K562 (cell line): ENCODE data around the gene NAA38. TPM values are rescaled to one million over a fixed set of nuclear protein-coding genes. Genes with fewer than 3 reads are reported as not detected.

ENCODE experiments used
- C11orf30 ChIP-seq: fragments of 450-650 bp; IDR thresholded peaks from 2 replicates; pipeline ENCODE4 v1.6.1; 2016; ENCODE audit warnings: low read depth, mild to moderate bottlenecking
- CEBPB ChIP-seq: fragments of 450-650 bp; IDR thresholded peaks from 2 replicates; pipeline ENCODE4 v1.6.1; 2016; ENCODE audit warnings: missing genetic modification characterization, missing compliant biosample characterization
- ETV6 ChIP-seq, 3 experiments: fragments of 150-350 bp in 1 of 3; sonication (generic) in 1 of 3; formaldehyde crosslinking in 1 of 3; IDR thresholded peaks; 2 replicates each; pipeline versions ENCODE4 v1.6.1 to v1.8.0; 2014 to 2022; ENCODE audit warnings: borderline replicate concordance in 2 of 3, low read depth in 2 of 3, antibody characterized with exemption in 1 of 3, low read length in 1 of 3, mild to moderate bottlenecking in 1 of 3, missing genetic modification reagents in 1 of 3
- HNRNPL ChIP-seq: fragments of 200-400 bp; formaldehyde crosslinking; IDR thresholded peaks from 2 replicates; pipeline ENCODE4 v1.6.1; 2017; ENCODE audit warnings: low read depth, mild to moderate bottlenecking, low read length
- ILF3 ChIP-seq: fragments of 450-650 bp; IDR thresholded peaks from 2 replicates; pipeline ENCODE4 v1.6.1; 2018; ENCODE audit warnings: antibody characterized with exemption, mild to moderate bottlenecking, moderate library complexity, borderline replicate concordance
- SLC30A9 ChIP-seq: fragments of 250-450 bp; sonication (Bioruptor Pico); IDR thresholded peaks from 2 replicates; pipeline ENCODE4 v1.8.0; 2022; ENCODE audit warnings: mild to moderate bottlenecking, moderate library complexity
- ZBTB1 ChIP-seq: sonication (generic); formaldehyde crosslinking; IDR thresholded peaks from 2 replicates; pipeline ENCODE4 v1.8.1; 2023; ENCODE audit warnings: missing genetic modification reagents, low read depth, mild to moderate bottlenecking, borderline replicate concordance
- ZC3H11A ChIP-seq: IDR thresholded peaks from 2 replicates; pipeline ENCODE4 v1.6.1; 2012; ENCODE audit warnings: low read depth, low read length, improper control_type of control experiment
- ZNF217 ChIP-seq: sonication (generic); formaldehyde crosslinking; IDR thresholded peaks from 2 replicates; pipeline ENCODE4 v1.8.0; 2022; ENCODE audit warnings: mild to moderate bottlenecking, missing genetic modification reagents
- ZNF23 ChIP-seq: fragments of 250-450 bp; sonication (Bioruptor Pico); IDR thresholded peaks from 2 replicates; pipeline ENCODE4 v1.4.0; 2020; ENCODE audit warnings: mild to moderate bottlenecking
- polyA plus RNA-seq, 8 experiments: library from polyadenylated mRNA; depleted of rRNA in 4 of 8; stranded (reverse) in 5 of 8; unstranded in 3 of 8; fragments of >200 nt; fragmentation: Nextera tagmentation in 2 of 8; fragmentation: Illumina TruSeq in 1 of 8; extraction: Ambion mirVana in 2 of 8; extraction: Trizol in 1 of 8; gene quantifications; 2 replicates each; pipeline versions ENCODE4 v1.2.1 to v1.2.3, GENCODE V29; 2011 to 2014; ENCODE audit warnings: inconsistent platforms in 1 of 8, missing spikeins in 1 of 8
- total RNA-seq, 7 experiments: library from RNA; depleted of rRNA in 6 of 7; stranded (reverse); fragments of >200 nt in 6 of 7; fragmentation: Illumina TruSeq in 2 of 7; extraction: Trizol in 2 of 7; gene quantifications; 2 replicates each; pipeline versions ENCODE4 v1.2.1 to v1.2.3, GENCODE V29; 2011 to 2021; ENCODE audit warnings: low replicate concordance in 1 of 7
- TF ChIP-seq, protein P1 (sequence below): fragments of 450-650 bp; formaldehyde crosslinking; IDR thresholded peaks from 2 replicates; pipeline ENCODE4 v1.4.0; 2020; ENCODE audit warnings: mild to moderate bottlenecking, moderate library complexity
- TF ChIP-seq, protein P2 (sequence below): sonication (generic); formaldehyde crosslinking; IDR thresholded peaks from 2 replicates; pipeline ENCODE4 v1.9.0; 2022; ENCODE audit warnings: mild to moderate bottlenecking, missing genetic modification reagents
- TF ChIP-seq, protein P3 (sequence below), 2 experiments: fragments of 450-650 bp in 1 of 2; sonication (generic) in 1 of 2; formaldehyde crosslinking in 1 of 2; IDR thresholded peaks; 2 replicates each; pipeline versions ENCODE4 v1.7.1 to v1.9.0; 2016 to 2022; ENCODE audit warnings: inconsistent platforms in 1 of 2, mild to moderate bottlenecking in 1 of 2, missing genetic modification reagents in 1 of 2
- TF ChIP-seq, protein P4 (sequence below): fragments of 250-450 bp; sonication (Bioruptor Pico); IDR thresholded peaks from 2 replicates; pipeline ENCODE4 v1.8.0; 2022; ENCODE audit warnings: inconsistent platforms, mild to moderate bottlenecking, moderate library complexity, borderline replicate concordance

The NAA38 gene
- total and polyA plus RNA-seq, 9 of the 15 experiments (the other 6 are each of a cell fraction or from before 2014, with no cell fraction given) = 16.4 to 99.8 (median 57.3) TPM

DNA sequence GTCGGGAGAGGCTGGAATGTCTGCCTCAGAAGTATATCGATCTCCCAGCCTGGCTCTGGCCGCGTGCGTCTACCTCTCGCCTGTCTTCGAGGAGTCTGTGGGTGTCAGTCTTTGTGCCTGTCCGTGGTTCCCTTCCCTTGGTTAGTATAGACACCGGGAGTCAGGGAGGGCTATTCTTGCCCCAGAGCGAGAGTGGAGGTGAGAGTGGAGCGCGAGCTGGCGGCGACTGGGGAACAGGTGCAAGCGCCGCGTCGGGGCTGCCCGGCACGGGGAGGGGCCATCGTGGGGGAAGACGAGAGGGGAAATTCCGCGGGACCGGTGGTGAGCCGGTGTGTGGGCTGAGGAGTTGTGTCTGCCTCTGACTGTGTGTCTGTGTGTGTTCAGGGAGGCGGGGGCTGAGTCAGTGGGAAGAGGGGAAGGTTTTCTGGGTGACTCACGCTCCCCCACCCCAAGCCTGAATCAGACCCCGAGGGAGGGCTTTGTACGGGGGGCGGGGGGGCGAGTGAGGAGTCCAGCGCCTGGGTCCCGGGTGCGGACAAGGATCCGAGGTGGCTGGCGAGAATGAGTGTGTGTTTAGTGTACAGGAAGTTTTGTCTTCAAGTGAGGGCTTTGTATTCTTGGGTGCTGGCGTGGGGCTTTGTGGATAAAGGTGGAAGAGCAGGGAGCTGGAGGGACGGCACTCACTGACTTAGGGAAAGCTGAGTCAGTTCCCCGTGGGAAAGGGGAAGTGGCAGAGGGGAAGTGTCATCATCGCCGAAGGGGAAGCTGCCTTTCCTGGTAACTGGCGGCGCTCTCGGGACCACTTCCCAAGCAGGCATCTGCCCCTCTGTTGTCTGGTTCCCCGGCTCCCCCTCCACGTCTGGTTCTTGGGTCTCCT, 14.7 kb downstream of the NAA38 start (continued):
- TF ChIP-seq ETV6 (IDR thresholded peaks at IDR 0.05; ENCODE audit: borderline replicate concordance in 1 of 2, low read depth in 2 of 2, low read length in 1 of 2) (peak; percentile 98), ETV6 (CRISPR knock-in tag; IDR thresholded peaks at IDR 0.05; ENCODE audit: borderline replicate concordance) (no peak), ZNF23 (CRISPR knock-in tag) (no peak), ZNF217 (CRISPR knock-in tag) (no peak), C11orf30 (peak; percentile 86), ZC3H11A (no peak), CEBPB (tag) (peak; percentile 6; the same call in 1 of the 2 replicates), ILF3 (no peak), SLC30A9 (no peak), ZBTB1 (no peak), HNRNPL (no peak)
- TF ChIP-seq, protein P1, sequence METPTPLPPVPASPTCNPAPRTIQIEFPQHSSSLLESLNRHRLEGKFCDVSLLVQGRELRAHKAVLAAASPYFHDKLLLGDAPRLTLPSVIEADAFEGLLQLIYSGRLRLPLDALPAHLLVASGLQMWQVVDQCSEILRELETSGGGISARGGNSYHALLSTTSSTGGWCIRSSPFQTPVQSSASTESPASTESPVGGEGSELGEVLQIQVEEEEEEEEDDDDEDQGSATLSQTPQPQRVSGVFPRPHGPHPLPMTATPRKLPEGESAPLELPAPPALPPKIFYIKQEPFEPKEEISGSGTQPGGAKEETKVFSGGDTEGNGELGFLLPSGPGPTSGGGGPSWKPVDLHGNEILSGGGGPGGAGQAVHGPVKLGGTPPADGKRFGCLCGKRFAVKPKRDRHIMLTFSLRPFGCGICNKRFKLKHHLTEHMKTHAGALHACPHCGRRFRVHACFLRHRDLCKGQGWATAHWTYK (CRISPR knock-in tag) = no peak
- TF ChIP-seq, protein P2, sequence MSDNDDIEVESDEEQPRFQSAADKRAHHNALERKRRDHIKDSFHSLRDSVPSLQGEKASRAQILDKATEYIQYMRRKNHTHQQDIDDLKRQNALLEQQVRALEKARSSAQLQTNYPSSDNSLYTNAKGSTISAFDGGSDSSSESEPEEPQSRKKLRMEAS = peak; percentile 11
- TF ChIP-seq, protein P3, sequence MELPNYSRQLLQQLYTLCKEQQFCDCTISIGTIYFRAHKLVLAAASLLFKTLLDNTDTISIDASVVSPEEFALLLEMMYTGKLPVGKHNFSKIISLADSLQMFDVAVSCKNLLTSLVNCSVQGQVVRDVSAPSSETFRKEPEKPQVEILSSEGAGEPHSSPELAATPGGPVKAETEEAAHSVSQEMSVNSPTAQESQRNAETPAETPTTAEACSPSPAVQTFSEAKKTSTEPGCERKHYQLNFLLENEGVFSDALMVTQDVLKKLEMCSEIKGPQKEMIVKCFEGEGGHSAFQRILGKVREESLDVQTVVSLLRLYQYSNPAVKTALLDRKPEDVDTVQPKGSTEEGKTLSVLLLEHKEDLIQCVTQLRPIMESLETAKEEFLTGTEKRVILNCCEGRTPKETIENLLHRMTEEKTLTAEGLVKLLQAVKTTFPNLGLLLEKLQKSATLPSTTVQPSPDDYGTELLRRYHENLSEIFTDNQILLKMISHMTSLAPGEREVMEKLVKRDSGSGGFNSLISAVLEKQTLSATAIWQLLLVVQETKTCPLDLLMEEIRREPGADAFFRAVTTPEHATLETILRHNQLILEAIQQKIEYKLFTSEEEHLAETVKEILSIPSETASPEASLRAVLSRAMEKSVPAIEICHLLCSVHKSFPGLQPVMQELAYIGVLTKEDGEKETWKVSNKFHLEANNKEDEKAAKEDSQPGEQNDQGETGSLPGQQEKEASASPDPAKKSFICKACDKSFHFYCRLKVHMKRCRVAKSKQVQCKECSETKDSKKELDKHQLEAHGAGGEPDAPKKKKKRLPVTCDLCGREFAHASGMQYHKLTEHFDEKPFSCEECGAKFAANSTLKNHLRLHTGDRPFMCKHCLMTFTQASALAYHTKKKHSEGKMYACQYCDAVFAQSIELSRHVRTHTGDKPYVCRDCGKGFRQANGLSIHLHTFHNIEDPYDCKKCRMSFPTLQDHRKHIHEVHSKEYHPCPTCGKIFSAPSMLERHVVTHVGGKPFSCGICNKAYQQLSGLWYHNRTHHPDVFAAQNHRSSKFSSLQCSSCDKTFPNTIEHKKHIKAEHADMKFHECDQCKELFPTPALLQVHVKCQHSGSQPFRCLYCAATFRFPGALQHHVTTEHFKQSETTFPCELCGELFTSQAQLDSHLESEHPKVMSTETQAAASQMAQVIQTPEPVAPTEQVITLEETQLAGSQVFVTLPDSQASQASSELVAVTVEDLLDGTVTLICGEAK (IDR thresholded peaks at IDR 0.05) = peak; percentile 58; the same call in 1 of the 2 replicates
- TF ChIP-seq, protein P3 (CRISPR knock-in tag; IDR thresholded peaks at IDR 0.05) = no peak
- TF ChIP-seq, protein P4, sequence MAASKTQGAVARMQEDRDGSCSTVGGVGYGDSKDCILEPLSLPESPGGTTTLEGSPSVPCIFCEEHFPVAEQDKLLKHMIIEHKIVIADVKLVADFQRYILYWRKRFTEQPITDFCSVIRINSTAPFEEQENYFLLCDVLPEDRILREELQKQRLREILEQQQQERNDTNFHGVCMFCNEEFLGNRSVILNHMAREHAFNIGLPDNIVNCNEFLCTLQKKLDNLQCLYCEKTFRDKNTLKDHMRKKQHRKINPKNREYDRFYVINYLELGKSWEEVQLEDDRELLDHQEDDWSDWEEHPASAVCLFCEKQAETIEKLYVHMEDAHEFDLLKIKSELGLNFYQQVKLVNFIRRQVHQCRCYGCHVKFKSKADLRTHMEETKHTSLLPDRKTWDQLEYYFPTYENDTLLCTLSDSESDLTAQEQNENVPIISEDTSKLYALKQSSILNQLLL (CRISPR knock-in tag) = no peak
